HG02970 (cell line): ENCODE results near the gene LILRA1.
"Not testable (repeated sequence)": the region's sequence is repeated elsewhere in the genome, so short reads cannot be mapped to it uniquely, and the experiment has no call there.

ENCODE experiments used
- ATAC-seq: cut with Tn5 transposase; IDR thresholded peaks from one replicate; pipeline ENCODE4 v1.9.1; 2021; ENCODE audit warnings: mild to moderate bottlenecking, moderate library complexity, moderate number of reproducible peaks; ENCODE audit not compliant: unreplicated experiment, low FRiP score

Gene LILRA1

GRCh38 chr19:54576411-54576976, 16.9 kb upstream of the LILRA1 start:
- ATAC-seq = no peak

GRCh38 chr19:54577334-54577733, 16.1 kb upstream of the LILRA1 start:
- no peak for ATAC-seq

DNA sequence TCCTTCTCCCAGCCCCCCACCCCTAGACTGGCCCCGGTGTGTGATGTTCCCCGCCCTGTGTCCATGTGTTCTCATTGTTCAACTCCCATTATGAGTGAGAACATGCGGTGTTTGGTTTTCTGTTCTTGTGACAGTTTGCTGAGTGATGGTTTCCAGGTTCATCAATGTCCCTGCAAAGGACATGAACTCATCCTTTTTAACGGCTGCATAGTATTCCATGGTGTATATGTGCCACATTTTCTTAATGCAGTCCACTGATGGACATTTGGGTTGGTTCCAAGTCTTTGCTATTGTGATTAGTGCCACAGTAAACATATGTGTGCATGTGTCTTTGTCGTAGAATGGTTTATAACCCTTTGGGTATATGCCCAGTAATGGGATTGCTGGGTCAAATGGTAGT, 15.2 kb upstream of the LILRA1 start:
- ATAC-seq = not testable (repeated sequence)

DNA sequence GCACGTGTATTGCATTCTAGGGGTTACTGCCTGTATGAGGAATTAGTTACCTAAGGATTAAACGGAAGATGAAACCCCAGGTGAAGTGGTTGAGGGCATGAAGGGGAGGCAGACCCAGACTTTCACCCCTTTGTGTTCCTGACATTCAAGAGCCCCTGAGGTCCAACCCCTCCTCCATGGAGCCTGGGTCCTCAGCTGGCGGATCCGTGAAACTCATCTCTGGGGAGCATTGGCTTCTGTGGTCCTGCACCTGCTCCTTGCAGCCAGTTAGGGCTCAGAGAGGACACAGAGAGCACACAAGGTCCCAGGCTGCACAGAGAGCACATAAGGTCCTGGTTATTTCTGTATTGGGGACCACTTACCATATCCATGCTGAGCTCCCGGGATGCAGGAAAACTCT, 7.0 kb upstream of the LILRA1 start:
- ATAC-seq = no peak

DNA sequence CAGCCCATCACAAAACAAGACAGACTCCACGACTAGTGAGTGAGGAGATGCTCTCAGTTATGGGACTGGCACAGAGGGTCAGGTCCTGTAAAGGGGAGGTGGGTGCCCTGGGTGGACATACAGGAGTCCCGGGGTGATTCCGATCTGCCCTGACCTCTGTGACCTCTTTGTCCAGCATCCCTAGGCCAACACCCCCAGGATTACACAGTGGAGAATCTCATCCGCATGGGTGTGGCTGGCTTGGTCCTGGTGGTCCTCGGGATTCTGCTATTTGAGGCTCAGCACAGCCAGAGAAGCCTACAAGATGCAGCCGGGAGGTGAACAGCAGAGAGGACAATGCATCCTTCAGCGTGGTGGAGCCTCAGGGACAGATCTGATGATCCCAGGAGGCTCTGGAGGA, 6.4 kb upstream of the LILRA1 start:
- ATAC-seq = no peak

DNA sequence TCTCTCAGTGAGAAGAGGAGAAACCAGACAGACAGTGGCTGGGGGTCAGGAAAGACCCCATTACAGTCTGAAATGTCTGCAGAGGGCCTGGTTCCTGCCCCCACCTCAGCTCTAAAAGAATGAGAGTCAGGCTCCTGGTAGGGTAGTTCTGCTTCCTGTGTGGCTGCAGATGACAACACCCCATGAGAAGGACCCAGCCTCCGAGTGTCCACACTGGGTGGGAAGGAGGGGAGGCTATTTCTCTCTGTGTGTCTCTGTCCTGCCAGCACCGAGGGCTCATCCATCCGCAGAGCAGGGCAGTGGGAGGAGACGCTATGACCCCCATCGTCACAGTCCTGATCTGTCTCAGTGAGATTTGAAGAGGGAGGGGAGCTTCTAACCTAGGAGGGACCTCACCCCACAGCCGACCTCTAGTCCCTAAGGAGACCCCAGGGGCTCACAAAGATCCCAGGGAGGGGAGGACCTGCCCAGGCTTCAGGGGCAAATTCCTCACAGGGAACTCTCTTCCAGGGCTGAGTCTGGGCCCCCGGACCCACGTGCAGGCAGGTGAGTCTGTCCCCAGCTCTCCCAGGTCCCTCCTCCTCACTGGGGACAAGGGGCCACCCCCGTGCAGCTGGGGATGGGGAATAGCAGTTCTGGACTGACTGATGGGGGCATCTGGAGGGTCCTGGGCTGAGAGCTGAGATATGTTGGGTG, 647 bp downstream of the LILRA1 start:
- ATAC-seq = not testable (repeated sequence)

GRCh38 chr19:54594737-54595136, 1.3 kb downstream of the LILRA1 start:
- no peak for ATAC-seq

- not testable (repeated sequence) for ATAC-seq
Observed at GRCh38 chr19:54595680-54596436, 2.4 kb downstream of the LILRA1 start.

GRCh38 chr19:54600212-54600611, 6.8 kb downstream of the LILRA1 start:
- no peak for ATAC-seq

DNA sequence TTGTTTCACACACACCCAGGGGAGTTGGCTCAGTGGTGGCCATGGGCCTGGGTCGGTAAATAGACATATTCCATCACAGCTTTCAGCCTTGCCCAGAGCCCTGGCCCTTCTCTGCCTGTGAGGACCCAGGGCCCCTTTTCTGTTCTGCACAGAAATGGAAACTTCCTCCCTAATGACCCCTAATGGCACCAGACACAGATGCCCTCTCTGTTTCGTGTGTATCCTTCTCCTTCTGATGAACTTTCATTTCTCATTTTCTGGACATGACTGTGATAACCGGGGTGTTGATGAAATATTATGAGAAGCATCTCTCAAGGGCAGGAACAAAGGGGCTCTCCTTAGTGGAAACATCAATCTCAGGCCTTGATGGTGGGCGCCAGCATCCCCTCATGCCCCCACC, 12.8 kb downstream of the LILRA1 start:
- no peak for ATAC-seq

DNA sequence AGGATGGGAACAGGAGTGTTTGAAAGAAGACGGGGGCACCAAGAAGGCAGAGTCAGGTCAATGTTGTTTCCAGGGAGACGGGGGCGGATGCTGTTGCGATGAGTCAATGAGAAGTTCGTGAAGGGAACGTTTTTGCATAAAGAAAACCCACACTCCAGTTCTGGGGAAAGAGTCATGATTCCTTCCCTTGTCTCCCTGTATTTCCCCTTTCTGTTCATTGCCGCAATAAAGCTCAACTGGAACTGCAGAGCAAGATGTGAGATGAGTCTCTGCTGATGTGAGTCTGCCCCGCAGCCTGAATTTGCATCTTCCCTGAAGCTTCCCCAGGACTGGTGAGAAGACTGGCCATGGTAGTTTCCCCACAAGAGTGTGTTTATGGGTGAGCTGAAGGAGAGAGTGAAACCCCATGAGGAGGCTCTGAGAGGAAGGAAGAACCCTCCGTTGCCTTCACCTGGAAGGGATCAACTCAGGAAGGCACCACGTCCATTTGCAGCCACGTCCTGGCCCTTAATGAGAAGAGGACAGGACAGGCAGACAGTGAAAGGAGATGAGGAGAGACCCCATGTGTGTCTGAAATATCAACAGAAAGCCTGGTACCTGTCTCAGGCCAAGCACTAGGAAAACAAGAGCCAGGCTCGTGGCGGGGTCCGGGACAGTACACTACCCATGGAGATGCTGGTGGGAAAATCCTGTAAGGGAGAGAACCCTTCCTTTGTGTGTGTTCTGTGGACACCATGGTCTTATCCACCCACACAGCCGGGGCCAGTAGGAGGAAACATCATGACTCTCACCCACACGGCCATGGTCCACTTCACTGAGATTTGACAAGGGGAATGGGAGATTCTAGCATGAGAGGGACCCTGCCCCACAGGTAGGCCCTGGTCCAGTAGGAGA, 13.7 kb downstream of the LILRA1 start:
- peak; percentile 52 for ATAC-seq

DNA sequence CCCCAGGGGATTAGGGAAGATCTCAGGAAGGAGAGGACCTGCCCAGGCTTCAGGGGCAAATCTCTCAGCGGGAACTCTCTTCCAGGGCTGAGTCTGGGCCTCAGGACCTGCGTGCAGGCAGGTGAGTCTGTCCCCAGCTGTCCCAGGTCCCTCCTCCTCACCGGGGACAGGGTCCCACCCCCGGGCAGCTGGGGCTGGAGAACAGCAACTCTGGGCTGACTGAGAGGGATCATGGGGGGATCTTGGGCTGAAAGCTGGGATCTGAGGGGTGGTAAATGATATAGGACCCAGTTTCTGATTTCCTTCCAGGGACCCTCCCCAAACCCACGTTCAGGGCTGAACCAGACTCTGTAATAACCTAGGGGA, 14.3 kb downstream of the LILRA1 start:
- no peak for ATAC-seq

- ATAC-seq = no peak
Observed at GRCh38 chr19:54608205-54608604, 14.8 kb downstream of the LILRA1 start.

DNA sequence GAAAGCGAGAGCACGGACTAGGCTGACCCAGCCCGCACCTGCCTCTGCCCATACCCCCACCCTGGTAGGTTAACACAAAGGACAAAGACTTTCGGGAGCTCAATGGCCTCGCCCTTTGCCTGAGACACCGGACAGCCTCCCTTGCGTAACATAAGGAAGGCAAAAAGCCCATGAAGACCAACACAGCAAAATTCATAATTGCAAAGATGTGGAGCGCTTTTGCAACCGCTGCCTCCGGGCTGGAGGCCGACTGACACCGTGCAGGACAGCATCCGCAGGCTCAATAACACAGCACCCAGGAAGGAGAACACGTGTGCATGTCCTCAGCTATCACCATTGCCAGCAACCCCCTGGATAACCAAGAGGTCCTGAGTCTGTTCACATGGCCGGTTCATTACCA, 15.4 kb downstream of the LILRA1 start:
- no peak for ATAC-seq

DNA sequence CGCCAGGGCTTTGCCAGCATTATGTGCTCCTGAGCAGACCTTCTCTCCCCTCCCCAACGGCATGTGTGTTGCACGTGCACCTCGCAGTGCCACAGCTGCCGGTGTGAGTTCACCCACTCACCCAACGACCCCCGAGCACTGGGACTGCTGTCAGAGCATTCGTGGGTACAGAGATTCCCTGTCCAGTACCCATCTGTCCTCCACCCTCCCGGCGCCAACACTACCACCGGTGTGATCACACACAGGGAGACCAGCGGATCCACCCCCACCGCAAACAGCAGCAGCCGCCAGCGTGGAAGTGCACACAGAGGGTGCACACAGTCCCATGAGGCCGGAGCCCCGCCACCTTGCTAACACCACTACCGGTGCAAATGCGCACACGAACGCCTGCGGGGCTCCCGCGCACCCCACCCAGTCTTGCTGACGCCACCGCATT, 15.9 kb downstream of the LILRA1 start:
- no peak for ATAC-seq

DNA sequence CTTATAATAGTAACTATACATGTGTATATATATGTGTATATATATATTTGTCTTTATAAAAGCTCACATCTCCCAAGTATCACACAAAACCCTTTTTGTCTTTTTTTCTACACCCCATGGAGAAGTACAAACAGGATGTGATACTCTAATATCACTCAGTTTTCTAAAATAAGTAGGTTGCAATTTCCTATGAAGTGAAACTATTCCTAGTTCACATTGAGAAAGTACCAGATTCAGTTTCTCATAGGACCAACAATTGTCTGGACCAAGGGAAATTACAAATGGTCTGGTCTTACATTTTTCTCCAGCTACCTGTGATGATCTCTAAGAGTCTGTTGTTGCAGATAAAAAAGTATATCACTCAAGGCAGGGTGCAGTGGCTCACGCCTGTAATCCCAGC, 19.0 kb downstream of the LILRA1 start:
- ATAC-seq = no peak

DNA sequence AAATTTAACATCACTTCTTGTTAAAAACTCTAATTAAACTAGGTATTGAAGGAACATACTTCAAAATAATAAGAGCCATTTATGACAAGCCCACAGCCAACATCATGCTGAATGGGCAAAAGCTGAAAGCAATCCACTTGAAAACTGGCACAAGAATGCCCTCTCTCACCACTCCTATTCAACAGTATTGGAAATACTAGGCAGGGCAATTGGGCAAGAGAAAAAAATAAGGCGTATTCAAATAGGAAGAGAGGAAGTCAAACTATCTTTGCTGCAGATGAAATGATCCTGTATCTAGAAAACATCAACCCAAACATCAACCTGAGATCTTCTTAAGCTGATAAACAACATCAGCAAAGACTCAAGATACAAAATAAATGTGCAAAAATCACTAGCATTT, 21.3 kb downstream of the LILRA1 start:
- no peak for ATAC-seq

DNA sequence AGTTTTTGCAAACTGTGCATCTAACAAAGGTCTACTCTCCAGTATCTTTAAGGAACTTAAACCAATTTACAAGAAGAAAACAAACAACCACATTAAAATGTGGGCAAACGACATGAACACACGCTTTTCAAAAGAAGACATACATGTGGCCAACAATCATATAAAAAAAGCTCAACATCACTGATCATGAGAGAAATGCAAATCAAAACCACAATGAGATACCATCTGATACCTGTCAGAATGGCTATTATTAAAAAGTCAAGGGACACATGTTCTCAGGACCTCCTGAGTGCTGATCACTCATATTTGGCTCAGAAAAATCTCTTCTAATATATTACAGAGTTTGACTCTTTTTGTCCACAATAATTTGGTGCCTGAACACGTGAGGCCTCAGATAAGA, 22.6 kb downstream of the LILRA1 start:
- no peak for ATAC-seq

GRCh38 chr19:54616821-54617560, 23.6 kb downstream of the LILRA1 start:
- peak; percentile 79 for ATAC-seq

DNA sequence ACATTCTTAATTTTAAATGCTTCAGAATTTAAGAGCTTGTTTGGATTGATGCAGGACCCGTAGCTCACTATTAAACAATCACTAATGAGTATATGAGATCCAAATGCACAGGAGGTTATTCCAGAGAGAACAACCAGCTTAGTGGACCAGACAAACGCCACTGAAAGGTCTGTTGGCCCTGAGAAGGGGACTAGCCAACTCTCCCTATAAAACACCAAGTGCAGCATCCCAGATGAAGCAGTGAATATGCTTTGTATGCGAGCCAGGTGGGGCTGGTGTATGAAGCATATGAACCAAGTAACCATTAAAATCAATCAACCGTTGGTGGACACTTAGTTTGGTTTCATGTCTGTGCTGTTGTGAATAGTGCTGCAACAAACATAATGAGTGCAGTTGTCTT, 27.0 kb downstream of the LILRA1 start:
- ATAC-seq = no peak
